HG03060 (cell line): ENCODE measurements around the gene SELENOK.

Experiments
- ATAC-seq: cut with Tn5 transposase; IDR thresholded peaks from one replicate; pipeline ENCODE4 v1.9.1; 2021; ENCODE audit warnings: low read depth, moderate number of reproducible peaks; ENCODE audit not compliant: unreplicated experiment

Gene SELENOK

GRCh38 chr3:53844262-53845102 is 47.2 kb downstream of the SELENOK start:
- ATAC-seq, result no peak

- ATAC-seq, result peak; percentile 43
Observed at GRCh38 chr3:53843195-53844177, 48.2 kb downstream of the SELENOK start.

DNA sequence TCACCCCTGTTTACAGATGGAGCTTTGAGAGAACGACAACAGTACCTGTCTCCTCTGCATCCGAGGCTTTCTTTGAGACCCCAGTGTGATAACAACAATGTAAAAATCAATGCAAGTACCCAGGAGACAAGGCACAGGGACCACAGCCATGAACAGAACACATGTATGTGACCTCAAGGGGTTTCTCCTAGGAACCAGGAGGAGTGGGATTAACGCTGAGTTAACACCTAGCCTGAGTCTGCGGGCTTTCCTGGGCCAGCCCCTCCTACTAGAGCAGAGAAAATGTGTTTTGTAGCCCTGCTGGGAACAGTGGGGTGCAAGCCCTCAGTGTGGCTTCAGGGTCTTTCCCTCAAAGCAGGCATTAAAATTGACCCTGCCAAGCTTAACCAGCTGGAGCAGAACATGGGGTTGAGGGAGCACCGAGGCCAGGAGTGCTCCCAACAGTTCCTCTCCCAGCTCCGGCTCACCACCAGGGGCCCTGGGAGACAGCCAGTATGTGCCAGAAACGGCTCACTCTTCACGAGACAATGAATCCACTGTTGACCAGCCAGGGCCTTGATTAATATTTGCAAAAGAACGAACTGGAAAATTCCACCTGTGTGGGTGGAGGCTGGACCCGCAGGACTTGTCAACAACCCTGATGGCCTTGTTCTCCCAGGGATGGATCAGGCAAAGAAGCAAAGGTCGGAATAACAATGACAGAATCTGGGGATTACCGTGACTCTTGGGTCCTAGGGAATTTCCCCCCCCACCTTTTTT is 49.0 kb downstream of the SELENOK start:
- no peak for ATAC-seq

DNA sequence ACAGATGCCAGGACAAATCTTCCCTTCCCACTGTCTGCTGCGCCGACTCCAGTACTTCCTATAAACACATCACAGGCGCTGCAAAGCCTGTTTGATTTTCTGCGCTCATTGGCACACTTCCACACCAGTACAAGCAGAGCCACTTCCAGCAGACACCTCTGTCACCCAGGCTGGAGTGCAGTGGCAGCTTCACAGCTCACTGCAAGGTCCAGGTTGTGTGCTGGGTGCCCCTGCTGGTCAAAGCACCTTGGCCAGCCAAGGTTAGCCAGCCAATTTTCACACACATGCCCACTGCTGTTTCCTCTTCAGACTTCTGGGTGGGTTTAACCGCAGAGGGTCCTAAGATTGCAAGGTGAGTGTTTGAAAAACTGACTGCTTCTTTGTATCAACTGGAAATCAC is 50.4 kb downstream of the SELENOK start:
- ATAC-seq, result no peak

GRCh38 chr3:53837331-53837730 is 54.3 kb downstream of the SELENOK start:
- no peak for ATAC-seq

GRCh38 chr3:53836084-53836872 is 55.4 kb downstream of the SELENOK start:
- ATAC-seq, result no peak

GRCh38 chr3:53835257-53835656 is 56.4 kb downstream of the SELENOK start:
- no peak for ATAC-seq

- ATAC-seq, result no peak
Observed at GRCh38 chr3:53834429-53835095, 57.1 kb downstream of the SELENOK start.
